ENCODE data around the gene SPHKAP.
"Not testable (repeated sequence)": the region's sequence is repeated elsewhere in the genome, so short reads cannot be mapped to it uniquely, and the experiment has no call there.

DNA sequence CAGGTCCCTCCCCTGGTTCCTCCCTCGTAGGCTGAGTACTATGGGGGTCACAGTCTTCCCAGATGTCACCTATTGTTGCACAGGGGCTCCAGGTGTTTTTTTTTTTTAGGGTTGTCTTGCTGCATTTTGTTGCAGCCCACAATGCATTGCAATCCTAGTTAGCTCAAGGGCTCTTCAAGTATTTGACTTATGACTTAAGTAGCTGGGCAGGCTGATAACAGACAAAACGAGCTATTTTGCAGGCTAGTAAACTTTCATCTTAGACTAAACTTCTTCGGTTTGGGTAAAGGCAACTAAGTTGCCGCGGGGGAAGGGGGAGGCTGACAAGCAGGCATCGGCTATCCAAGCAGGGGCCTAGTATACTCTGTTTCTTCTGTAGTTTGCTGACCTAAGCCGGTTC is 245.2 kb downstream of the SPHKAP start:
- TF ChIP-seq, protein P1, sequence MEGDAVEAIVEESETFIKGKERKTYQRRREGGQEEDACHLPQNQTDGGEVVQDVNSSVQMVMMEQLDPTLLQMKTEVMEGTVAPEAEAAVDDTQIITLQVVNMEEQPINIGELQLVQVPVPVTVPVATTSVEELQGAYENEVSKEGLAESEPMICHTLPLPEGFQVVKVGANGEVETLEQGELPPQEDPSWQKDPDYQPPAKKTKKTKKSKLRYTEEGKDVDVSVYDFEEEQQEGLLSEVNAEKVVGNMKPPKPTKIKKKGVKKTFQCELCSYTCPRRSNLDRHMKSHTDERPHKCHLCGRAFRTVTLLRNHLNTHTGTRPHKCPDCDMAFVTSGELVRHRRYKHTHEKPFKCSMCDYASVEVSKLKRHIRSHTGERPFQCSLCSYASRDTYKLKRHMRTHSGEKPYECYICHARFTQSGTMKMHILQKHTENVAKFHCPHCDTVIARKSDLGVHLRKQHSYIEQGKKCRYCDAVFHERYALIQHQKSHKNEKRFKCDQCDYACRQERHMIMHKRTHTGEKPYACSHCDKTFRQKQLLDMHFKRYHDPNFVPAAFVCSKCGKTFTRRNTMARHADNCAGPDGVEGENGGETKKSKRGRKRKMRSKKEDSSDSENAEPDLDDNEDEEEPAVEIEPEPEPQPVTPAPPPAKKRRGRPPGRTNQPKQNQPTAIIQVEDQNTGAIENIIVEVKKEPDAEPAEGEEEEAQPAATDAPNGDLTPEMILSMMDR (IDR thresholded peaks at IDR 0.05) = not testable (repeated sequence)
- TF ChIP-seq POLR2A (IDR thresholded peaks at IDR 0.05) = not testable (repeated sequence)
